GM23338 (cell line): ENCODE measurements around the gene KRTAP10-9. TPM values are rescaled to one million over a fixed set of nuclear protein-coding genes. Genes with fewer than 3 reads are reported as not detected.

Experiments
- ATAC-seq: fragments of 200-7000 bp; cut with Tn5 transposase; 3 replicates; pipeline ENCODE4 v1.9.1; 2020
- DNase-seq: peaks from one replicate; pipeline ENCODE4 v3.0.0-alpha.2; 2015; ENCODE audit warnings: low spot score
- H2AFZ ChIP-seq: fragments of 200-600 bp; sonication (generic); 2 replicates; pipeline ENCODE4 v1.8.0; 2016; ENCODE audit warnings: antibody characterized with exemption, mild to moderate bottlenecking, moderate library complexity
- H3F3A ChIP-seq: fragments of 200-600 bp; sonication (generic); replicated peaks from 2 replicates; pipeline ENCODE4 v1.8.0; 2017; ENCODE audit warnings: antibody characterized with exemption, mixed run types, low read depth
- H3K27ac ChIP-seq: fragments of 200-600 bp; sonication (generic); 2 replicates; pipeline ENCODE4 v1.6.1; 2016; ENCODE audit warnings: low read depth
- H3K27me3 ChIP-seq: fragments of 200-600 bp; sonication (generic); 2 replicates; pipeline ENCODE4 v1.8.0; 2016; ENCODE audit warnings: mild to moderate bottlenecking, mixed run types, moderate library complexity; ENCODE audit not compliant: insufficient read depth
- H3K36me3 ChIP-seq: fragments of 200-600 bp; sonication (generic); 2 replicates; pipeline ENCODE4 v1.8.0; 2016; ENCODE audit warnings: mild to moderate bottlenecking; ENCODE audit not compliant: insufficient read depth
- H3K4me1 ChIP-seq: fragments of 200-600 bp; sonication (generic); 2 replicates; pipeline ENCODE4 v1.8.0; 2016; ENCODE audit warnings: mild to moderate bottlenecking, moderate library complexity; ENCODE audit not compliant: insufficient read depth
- H3K4me2 ChIP-seq: fragments of 200-600 bp; sonication (generic); 2 replicates; pipeline ENCODE4 v1.7.1; 2017; ENCODE audit warnings: mixed run types
- H3K4me3 ChIP-seq: fragments of 200-600 bp; sonication (generic); 2 replicates; pipeline ENCODE4 v1.6.1; 2016; ENCODE audit warnings: mixed run types
- H3K79me2 ChIP-seq: fragments of 200-600 bp; sonication (generic); replicated peaks from 2 replicates; pipeline ENCODE4 v1.8.0; 2017; ENCODE audit warnings: mild to moderate bottlenecking; ENCODE audit not compliant: insufficient read depth
- H3K9me2 ChIP-seq: fragments of 200-600 bp; sonication (generic); 2 replicates; pipeline ENCODE4 v1.8.0; 2017; ENCODE audit not compliant: insufficient read depth
- H4K20me1 ChIP-seq: fragments of 200-600 bp; sonication (generic); replicated peaks from 2 replicates; pipeline ENCODE4 v1.8.0; 2017; ENCODE audit warnings: mild to moderate bottlenecking; ENCODE audit not compliant: insufficient read depth
- H3K27ac Mint-ChIP-seq: 2 replicates; pipeline ENCODE4 v1.8.0; 2020; ENCODE audit warnings: inconsistent platforms, mild to moderate bottlenecking, moderate library complexity, mixed read lengths
- H3K27me3 Mint-ChIP-seq: 3 replicates; pipeline ENCODE4 v1.8.0; 2022; ENCODE audit warnings: low read depth, mild to moderate bottlenecking, moderate library complexity, mixed read lengths, inconsistent platforms; ENCODE audit not compliant: insufficient read depth, poor library complexity
- H3K36me3 Mint-ChIP-seq: 3 replicates; pipeline ENCODE4 v1.8.0; 2021; ENCODE audit warnings: low read depth, mild to moderate bottlenecking, inconsistent platforms, moderate library complexity, mixed read lengths
- H3K4me1 Mint-ChIP-seq: 3 replicates; pipeline ENCODE4 v1.8.0; 2020; ENCODE audit warnings: mild to moderate bottlenecking, inconsistent platforms, mixed read lengths
- H3K4me3 Mint-ChIP-seq: 3 replicates; pipeline ENCODE4 v1.8.0; 2021; ENCODE audit warnings: moderate library complexity, mild to moderate bottlenecking, inconsistent platforms, mixed read lengths
- H3K9me3 Mint-ChIP-seq: 3 replicates; pipeline ENCODE4 v1.8.0; 2020; ENCODE audit warnings: moderate library complexity, mild to moderate bottlenecking, inconsistent platforms, mixed read lengths
- CREB1 ChIP-seq: fragments of 250-450 bp; sonication (Bioruptor Pico); IDR thresholded peaks from 2 replicates; pipeline ENCODE4 v1.5.0; 2020; ENCODE audit warnings: low read depth, mild to moderate bottlenecking, moderate library complexity
- CTCF ChIP-seq, 2 experiments: fragments of 200-600 bp in 1 of 2; sonication (generic) in 1 of 2; conservative IDR thresholded peaks; 2 replicates each; pipeline versions ENCODE4 v1.5.1 to v1.6.1; 2016 to 2017; ENCODE audit warnings: antibody characterized with exemption in 2 of 2, low read depth in 2 of 2, mild to moderate bottlenecking in 2 of 2, moderate library complexity in 1 of 2
- ETS1 ChIP-seq: IDR thresholded peaks from 2 replicates; pipeline ENCODE4 v1.6.1; 2016; ENCODE audit warnings: antibody characterized with exemption
- EZH2 ChIP-seq: fragments of 200-600 bp; sonication (generic); IDR thresholded peaks from one replicate; pipeline ENCODE4 v1.8.0; 2017; ENCODE audit warnings: antibody characterized with exemption, mild to moderate bottlenecking, low read depth; ENCODE audit not compliant: unreplicated experiment
- EZH2phosphoT487 ChIP-seq: fragments of 200-600 bp; sonication (generic); IDR thresholded peaks from one replicate; pipeline ENCODE4 v1.8.1; 2018; ENCODE audit warnings: antibody characterized with exemption; ENCODE audit not compliant: unreplicated experiment
- JUNB ChIP-seq: IDR thresholded peaks from one replicate; pipeline ENCODE4 v1.6.1; 2016; ENCODE audit warnings: antibody characterized with exemption; ENCODE audit not compliant: unreplicated experiment
- NANOG ChIP-seq: IDR thresholded peaks from 2 replicates; pipeline ENCODE4 v1.6.1; 2016; ENCODE audit warnings: antibody characterized with exemption, borderline replicate concordance
- POLR2AphosphoS5 ChIP-seq: IDR thresholded peaks from 2 replicates; pipeline ENCODE4 v1.6.1; 2016; ENCODE audit warnings: antibody characterized with exemption, low read depth
- REST ChIP-seq: IDR thresholded peaks from one replicate; pipeline ENCODE4 v1.6.1; 2018; ENCODE audit warnings: antibody characterized with exemption; ENCODE audit not compliant: unreplicated experiment
- STAT1 ChIP-seq: IDR thresholded peaks from one replicate; pipeline ENCODE4 v1.6.1; 2016; ENCODE audit warnings: antibody characterized with exemption; ENCODE audit not compliant: unreplicated experiment
- ZNF114 ChIP-seq: fragments of 250-450 bp; sonication (Bioruptor Pico); IDR thresholded peaks from 2 replicates; pipeline ENCODE4 v1.5.0; 2020; ENCODE audit warnings: mild to moderate bottlenecking, moderate library complexity
- ZNF331 ChIP-seq: fragments of 250-450 bp; sonication (Bioruptor Pico); IDR thresholded peaks from 2 replicates; pipeline ENCODE4 v1.5.0; 2020; ENCODE audit warnings: low read depth, mild to moderate bottlenecking, moderate library complexity
- ZNF462 ChIP-seq: fragments of 250-450 bp; sonication (Bioruptor Pico); IDR thresholded peaks from 2 replicates; pipeline ENCODE4 v1.5.0; 2020; ENCODE audit warnings: mild to moderate bottlenecking, moderate library complexity
- polyA plus RNA-seq: library from polyadenylated mRNA; unstranded; fragments of >200 nt; fragmentation: Nextera tagmentation; extraction: Ambion mirVana; gene quantifications from 2 replicates; pipeline ENCODE4 v1.2.1, GENCODE V29; 2016
- total RNA-seq: library from RNA; depleted of rRNA; stranded (reverse); fragments of >200 nt; shearing (Covaris generic); gene quantifications from 2 replicates; pipeline ENCODE4 v1.2.3, GENCODE V29; 2014

KRTAP10-9 gene
- total and polyA plus RNA-seq, 2 experiments from 2014 or later: not detected

GRCh38 chr21:44611551-44611950 lies 15.3 kb upstream of the KRTAP10-9 start:
- Mint-ChIP-seq H3K27ac (no peak overlapping the region), H3K4me3 (no peak overlapping the region), H3K9me3 (peaks cover 43% of the 10 kb centered on the region), H3K4me1 (peaks cover 9% of the 10 kb centered on the region), H3K36me3 (peaks cover 19% of the 10 kb centered on the region), H3K27me3 (peaks cover 8% of the 10 kb centered on the region)
- H3K4me2 ChIP-seq: no peak overlapping the region
- H2AFZ ChIP-seq: no peak overlapping the region
- no peak overlapping the region for H3K27ac ChIP-seq
- ATAC-seq: no peak
- H3F3A ChIP-seq: no peaks in the 10 kb centered on the region
- no peaks in the 10 kb centered on the region for H4K20me1 ChIP-seq
- TF ChIP-seq CTCF (conservative IDR thresholded peaks at IDR 0.05; ENCODE audit: low read depth in 2 of 2) (no peak), JUNB (no peak), REST (no peak), ZNF331 (CRISPR knock-in tag) (no peak), POLR2AphosphoS5 (no peak), STAT1 (no peak), EZH2 (no peak), ETS1 (no peak), ZNF462 (no peak), CREB1 (CRISPR knock-in tag) (no peak), ZNF114 (CRISPR knock-in tag) (no peak), EZH2phosphoT487 (no peak), NANOG (no peak)
- DNase-seq: no peak
- no peaks in the 10 kb centered on the region for H3K27me3 ChIP-seq
- no peak overlapping the region for H3K4me3 ChIP-seq
- H3K4me1 ChIP-seq: no peaks in the 10 kb centered on the region
- no peaks in the 10 kb centered on the region for H3K9me2 ChIP-seq
- 0 out of 2 replicates have a peak, but pooled peaks cover 4% of the 10 kb centered on the region for H3K36me3 ChIP-seq
- H3K79me2 ChIP-seq: no peaks in the 10 kb centered on the region
